ENCODE measurements around the gene DLGAP1.

Gene DLGAP1

DNA sequence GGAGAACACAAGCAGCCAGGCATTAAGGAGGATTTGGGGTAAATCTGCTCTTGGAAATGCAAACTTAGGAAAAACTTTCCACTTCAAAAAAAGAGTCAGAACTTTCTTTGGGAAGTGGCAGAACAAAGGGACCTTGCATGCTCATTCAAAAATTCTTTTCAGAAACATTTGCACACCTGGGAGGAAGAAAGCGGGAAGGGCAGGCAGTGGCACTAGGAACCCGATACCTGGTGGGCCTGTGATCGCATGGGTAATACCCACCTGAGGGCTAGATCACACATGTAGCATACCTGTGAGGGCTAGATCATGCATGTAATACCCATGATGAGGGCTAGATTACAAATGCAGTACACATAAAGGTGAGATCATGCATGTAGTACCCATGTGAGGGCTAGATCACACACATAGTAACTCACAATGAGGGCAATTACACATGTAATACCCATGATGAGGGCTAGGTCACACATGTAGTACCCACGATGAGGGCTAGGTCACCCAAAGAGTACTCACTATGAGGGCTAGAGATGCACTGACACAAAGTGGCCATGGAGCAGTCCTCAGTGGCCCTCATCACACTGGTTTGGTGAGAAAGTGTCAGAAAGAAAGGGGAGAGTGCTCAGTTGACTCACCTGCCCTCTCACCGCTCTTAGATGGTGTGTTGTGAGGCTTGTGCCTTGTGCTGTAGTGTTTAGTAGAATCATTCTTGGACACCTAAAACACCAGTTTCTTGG, 212.5 kb downstream of the DLGAP1 start:
- DNase-seq (ENCODE audit: low spot score) (no peak), FAIRE-seq (no peak)

DNA sequence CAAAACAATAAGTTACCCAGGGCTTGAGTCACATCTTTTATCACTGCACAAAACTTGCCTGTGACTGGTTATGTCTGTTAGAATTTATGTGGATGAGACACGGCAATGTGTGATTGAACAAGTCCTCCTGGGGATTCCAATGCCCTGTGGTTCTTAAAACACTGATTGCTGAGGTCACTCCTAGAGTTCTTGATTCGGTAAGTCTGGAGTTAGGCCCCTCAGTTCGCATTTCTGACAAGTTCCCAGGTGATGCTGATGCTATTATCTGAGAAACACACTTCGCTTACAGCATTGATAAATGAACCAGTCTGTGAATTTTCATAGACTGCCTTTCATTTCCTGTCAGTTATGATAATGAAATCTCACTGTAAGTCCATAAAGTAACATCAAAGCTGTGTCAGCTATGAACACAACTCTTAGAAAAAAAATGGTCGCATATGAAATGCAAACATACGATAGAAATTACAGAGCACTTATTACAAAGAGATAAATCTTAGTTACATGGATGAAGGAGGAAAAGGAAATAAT, 214.0 kb downstream of the DLGAP1 start:
- FAIRE-seq (no peak), DNase-seq (ENCODE audit: low spot score) (no peak)

DNA sequence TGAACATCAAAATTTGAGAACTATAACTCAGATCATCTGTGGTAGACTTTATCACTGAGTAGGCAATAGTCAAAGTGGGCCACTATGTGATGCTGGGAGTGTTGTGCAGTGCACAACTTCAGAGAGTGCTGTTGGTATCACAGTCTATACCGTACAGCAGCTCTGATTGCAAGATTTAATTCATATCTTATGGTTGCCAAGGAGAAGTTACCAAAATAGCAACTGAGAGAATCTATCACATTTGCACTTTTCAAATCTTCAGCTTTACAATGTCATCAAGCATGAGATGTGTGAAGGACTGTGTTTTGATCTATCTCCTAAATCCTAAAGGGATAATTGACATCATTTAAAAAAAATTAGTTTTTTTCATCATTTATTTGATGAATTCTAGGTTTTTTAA, 216.1 kb downstream of the DLGAP1 start:
- DNase-seq (ENCODE audit: low spot score), result no peak
- FAIRE-seq, result no peak

DNA sequence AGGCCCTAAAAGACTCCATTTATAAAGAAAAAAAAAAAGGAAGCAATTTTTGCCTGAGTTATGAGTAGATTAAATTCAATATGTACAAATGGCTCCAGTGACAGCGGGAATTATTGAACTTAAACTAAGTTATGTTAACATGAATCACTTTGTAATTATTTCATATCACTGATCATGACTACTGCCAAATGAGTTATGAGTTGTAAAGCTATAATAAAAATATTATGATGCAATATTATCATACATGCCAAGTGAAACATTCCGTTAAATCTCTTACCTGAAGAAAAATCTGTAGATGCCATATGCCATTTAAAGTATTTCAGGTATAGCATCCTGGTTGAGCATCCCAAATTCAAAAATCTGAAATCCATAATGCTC, 217.5 kb downstream of the DLGAP1 start:
- DNase-seq (ENCODE audit: low spot score), result no peak
- FAIRE-seq, result no peak

DNA sequence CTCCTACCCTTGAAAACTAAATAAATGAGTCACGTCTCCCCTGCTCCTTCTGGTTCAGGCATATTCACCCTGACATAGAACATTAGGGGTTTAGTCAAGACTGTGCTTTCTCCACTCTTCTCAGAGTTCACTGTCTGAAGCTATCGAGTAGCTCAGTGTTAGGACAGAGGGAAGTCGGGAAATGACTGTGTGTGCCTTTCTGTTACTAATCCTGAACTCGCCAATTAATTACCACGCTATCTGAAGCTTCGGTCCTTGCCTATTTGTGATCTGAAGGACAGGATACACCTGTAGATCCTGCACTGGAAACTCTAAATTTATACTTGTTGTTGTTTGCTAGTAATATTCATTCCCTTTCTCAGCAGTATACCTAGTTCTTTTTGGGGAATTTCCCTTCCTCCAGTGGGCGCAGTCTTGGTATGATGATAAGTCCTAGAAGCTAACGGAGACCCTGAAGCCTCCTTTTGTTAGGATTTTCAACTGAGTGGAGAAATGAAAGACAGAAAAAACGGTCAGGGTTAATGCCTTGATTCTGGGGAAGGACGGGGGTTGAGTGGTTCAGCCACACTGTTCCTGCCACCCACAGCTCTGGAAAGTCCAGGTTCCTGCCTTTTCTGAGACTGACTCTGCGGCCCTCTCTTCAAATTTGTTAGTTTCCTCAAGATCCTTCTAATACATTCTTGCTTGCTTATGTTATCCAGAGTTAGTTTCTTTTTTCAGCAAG, 218.0 kb downstream of the DLGAP1 start:
- FAIRE-seq (no peak), DNase-seq (ENCODE audit: low spot score) (no peak)

DNA sequence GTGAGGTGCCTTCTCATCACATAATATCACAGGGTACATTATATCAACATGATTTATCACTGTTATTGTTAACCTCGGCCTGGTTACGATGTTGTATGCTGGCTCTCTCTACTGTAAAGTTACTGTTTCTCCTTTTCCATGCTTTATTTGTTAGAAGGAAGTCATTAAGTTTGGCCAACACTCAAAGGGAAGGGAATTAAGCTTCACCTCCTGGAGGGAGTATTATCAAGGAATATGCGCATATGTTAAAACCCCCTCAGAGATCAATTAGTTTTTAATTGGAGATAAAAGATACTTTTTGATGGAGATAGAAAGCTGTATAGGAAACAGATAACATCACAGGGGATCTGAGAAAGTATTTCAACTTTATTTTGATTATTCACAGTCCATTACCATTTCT, 221.6 kb downstream of the DLGAP1 start:
- FAIRE-seq, result no peak

DNA sequence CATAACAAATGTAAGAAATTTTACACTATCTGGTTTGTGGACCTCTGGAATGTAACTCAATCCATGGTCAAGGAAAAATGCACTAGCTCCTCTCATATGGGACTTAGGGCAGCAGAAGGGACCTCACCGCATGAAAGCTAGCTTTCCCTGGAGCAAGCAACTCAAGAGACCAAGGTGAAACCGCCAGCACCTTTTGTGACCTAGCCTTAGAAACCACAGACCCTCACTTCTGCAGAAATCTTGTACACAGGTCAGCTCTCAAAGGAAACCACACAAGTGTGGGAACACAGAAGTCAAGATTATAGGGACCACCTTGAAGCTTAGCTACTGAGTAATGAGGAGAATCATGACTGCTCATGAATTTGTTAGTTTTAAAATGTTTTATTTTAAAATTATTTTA, 222.5 kb downstream of the DLGAP1 start:
- DNase-seq (ENCODE audit: low spot score), result no peak
- FAIRE-seq, result no peak

More for the DNA sequence above, 221.6 kb downstream of the DLGAP1 start:
- no peak for DNase-seq (ENCODE audit: low spot score)

DNA sequence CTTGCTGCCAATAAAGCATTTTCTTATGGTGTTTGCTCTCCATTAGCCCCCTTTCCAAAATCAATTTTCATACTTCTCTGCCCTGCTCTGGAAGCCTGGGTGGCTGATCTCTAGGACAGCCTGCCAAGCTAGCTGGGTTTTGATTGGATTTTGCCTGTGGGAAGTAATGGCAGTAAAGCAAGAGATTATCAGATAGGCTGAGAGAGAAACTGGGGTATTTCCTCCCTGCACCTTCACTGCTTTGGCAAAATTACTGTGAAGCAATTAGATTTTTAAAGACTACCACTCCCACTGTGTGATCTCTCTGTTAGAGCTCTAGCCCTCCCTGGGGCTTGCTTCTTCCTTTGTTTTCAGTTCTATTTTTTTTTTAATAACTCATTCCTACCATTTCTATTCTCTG, 223.8 kb downstream of the DLGAP1 start:
- FAIRE-seq, result no peak
- DNase-seq (ENCODE audit: low spot score), result no peak

DNA sequence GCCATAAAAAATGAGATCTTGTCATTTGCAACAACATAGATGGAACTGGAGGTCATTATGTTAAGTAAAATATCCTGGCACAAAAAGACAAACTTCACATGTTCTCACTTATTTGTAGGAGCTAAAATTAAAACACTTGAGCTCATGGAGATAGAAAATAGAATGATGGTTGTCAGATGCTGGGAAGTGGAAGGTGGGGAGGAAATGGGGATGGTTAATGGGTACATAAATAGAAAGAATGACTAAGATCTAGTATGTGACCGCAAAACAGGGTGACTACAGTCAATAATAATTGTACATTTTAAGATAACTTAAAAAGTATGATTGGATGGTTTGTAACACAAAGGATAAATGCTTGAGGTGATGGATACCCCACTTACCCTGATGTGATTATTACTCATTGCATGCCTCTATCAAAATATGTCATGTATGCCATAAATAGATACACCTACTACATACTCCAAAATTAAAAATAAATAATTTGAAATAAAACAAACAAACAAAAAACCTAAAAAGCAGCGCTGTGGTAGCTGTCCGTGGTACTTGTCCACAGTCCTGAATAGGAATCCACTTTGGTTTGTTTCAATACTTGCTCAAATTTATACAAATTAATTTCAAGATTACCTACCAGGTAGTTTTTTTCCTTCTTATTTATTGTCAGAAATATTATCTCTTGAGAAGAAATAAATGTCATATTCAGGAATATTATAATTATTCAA, 224.5 kb downstream of the DLGAP1 start:
- DNase-seq (ENCODE audit: low spot score), result no peak
- FAIRE-seq, result no peak

DNA sequence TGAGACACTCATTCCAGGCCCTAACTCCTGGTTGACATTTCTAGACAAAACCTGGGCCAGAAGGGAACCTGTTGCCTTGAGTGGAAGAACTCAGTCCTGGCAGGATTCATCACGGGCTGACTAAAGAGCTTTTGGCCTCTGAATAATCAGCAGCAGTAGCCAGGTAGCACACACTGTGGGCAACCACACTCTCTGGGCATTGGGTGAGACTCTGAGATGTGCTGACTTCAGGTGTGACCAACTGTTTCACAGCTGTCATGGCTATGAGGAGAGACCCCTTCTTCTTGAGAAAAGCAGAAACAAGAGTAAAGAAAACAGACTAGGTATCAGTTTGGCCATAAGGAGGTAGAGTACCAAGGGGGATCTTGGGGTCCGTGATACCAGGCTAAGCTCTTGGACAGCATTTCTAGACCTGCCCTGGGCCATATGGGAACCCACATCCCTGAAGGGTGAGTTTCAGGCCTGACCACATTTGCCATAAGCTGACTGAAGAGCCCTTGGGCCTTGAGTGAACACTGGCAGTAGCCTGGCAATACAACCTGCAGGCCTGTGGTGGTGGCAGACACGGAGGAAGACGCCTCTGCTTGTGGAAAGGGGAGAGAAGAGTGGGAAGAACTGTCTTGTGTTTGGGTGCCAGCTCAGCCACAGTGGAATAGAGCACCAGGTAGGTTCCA, 230.9 kb downstream of the DLGAP1 start:
- FAIRE-seq, result no peak

DNA sequence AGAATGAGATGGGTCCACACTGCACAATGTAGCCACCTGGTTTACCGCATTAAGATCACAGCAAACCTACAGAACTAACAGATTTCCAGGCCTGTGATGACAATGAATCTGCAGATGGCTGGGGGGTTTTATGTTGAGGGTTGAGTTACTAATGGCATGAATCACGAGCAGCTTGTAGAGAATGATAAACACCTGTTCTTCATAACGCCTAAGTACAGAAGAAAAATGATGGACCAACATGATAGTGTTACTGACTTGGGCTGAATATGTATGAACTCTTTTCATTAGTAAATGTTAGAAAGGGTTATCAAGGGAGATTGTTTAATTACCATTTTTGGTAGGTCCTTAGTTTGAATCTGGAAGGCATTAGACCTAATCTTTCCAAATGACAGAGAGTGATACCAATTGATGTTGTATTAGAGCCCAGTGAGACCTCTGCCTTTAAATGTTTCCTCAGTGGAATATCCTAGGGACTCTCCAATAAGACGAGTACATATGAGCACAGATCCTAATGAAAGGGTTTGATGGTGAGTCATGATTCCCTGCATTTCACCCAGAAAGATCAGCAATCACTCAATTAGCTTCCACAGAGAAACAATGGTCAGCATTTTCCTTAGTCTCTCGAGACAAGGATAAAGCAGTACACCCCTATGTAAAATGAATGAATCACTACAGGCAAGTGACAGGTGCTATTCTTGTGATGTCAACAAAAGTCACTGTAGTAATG, 243.8 kb downstream of the DLGAP1 start:
- DNase-seq (ENCODE audit: low spot score) (no peak), FAIRE-seq (no peak)

More for the DNA sequence above, 230.9 kb downstream of the DLGAP1 start:
- no peak for DNase-seq (ENCODE audit: low spot score)

DNA sequence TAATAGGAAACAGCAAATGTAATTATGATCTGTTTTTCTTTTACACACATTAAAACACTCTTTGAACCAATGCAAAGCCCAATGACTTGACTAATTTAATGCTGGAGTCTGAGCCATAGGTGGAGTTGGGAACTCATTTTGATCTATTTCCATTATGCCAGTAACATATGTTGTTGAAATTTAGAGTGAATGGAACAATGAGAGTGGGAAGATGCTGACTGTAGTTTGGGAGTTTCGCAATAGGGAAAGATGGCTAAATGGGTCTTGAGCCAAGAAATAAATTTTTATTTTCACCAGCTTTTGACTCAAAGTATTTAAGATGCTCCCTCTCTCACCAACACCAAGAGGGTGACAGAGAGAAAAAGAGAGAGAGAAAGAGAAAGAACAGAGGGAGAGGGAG, 246.7 kb downstream of the DLGAP1 start:
- FAIRE-seq, result no peak
- DNase-seq (ENCODE audit: low spot score), result no peak

DNA sequence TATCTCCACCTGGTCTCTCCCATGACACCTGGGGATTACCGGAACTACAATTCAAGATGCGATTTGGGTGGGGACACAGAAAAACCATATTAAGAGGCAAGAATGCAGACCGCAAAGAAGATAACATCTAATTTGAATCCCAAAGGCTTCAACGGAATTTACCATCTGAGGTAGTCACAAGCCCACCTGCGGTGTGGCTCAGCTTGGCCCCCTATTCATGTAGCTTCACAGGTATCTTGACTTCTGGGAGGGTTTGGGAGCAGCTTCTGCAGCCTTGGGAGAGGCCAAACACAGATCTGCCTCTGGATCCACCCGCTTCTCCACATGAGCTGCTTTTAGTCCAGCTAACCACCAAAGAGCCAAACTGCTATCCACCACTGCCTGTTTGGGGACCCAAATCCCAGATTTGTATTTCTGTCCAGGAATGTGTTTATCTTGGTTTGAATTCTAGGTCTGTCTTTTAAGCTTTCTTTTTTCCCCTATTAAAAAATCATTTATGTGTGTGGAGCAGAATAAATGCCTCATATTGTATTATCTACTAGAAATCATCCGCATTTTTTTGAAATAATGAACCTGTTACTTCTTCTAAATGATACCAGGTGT, 247.6 kb downstream of the DLGAP1 start:
- no peak for FAIRE-seq

DNA sequence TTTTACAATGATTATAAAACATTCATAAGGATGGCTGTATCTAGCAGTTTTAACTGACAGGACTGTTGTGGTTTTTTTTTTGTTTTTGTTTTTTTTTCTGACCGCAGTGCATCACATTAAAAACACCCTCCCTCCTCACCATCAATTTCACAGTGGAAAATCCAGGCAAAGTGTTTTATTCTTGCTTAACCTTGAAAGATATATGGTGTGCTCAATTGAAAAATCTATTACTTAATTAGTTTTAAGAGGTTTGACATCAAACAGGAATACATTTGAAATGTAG, 250.7 kb downstream of the DLGAP1 start:
- FAIRE-seq, result no peak
- DNase-seq (ENCODE audit: low spot score), result no peak

More for the DNA sequence above, 247.6 kb downstream of the DLGAP1 start:
- no peak for DNase-seq (ENCODE audit: low spot score)

DNA sequence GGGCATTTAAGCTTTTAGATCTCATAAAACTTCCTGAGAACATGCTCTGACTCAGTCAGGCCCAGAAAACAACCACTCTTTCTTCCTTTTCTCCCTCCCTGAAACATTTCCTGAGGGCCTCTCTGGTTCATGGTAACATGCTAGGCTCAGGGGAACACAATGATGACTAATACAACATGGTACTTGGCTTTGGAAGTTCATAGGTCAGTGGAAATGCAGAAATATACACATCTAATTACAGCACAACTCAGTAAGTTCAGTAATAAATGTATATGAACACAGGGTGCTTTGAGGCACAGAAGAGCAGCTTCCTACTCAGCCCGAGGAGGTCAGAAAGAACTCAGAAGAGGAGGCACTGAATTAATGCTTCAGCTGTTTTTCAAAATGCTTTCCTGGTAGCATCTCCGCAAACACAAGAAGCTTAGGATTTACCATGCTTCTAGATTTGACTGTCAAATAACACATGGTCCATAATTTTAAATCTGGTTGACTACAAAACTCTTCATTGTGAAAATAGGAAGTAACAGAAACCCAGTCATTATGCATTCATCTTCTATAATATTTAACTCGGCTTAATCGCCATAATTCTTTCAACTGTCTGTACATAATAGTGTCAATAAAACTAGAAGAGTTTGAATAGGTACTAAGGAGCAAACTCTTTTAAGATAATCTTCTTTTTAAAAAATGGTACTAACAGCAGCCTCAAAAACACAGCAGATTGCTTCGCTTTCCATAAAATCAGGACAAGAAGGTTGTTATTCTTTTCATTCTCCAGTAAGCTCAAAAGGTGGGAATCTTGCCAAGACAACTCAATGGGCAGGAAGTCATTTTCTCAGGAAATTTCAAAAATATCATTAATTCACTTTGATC, 251.3 kb downstream of the DLGAP1 start:
- DNase-seq (ENCODE audit: low spot score) (no peak), FAIRE-seq (no peak)

DNA sequence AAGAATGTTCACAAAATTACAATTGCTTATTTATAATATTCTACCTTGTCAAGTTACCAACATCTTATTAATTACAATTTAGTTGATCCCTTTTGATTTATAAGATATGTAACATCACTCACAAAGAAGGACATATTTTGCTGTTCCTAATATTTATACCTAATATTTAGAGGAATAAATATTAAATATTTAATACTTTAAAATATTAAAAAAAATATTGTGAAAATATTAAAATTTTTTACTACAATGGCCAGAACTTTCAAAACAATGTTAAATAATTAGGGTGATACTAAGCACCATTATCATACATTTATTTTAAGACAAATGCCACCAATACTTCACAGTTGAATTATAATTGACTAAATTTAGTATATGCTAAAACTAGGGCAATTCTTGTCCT, 254.7 kb downstream of the DLGAP1 start:
- DNase-seq (ENCODE audit: low spot score), result no peak
- FAIRE-seq, result no peak

DNA sequence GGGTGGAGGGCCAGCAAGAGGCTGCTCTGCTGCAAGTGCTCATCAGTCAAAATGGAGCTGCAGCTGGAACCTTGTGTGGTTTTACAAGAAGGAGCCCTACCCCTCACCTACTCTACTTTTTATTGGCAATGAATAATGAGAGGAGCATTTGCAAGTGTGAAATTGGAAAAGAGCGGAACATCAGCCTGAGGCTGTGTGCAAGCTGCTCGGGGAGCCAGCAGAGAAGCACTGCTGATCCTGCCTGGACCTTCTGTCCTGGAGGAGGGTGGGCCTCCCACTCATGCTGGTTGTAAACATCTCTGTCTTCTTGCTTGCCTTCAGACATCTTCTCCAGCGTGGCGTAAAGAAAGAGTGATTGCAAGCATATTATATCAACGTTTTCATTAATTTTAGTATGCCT, 256.2 kb downstream of the DLGAP1 start:
- no peak for FAIRE-seq
- DNase-seq (ENCODE audit: low spot score), result no peak

DNA sequence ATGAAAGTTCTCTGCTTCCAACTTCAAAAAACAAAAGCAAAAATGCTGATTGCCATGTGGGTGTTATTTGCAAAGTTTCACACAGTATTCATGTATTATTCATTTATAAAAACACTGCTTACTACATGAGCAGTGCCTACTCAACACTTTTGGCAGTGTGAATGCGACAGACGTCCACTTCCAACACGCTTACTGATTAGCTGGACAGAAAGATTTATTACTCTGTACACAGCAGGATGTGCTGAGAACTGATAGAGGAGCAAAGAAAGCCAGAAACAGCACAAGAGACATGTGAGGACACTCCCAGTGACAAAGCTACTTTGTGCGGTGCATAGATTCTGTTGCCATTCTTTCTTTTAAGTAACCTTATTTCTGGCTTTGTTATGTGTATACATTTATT, 258.8 kb downstream of the DLGAP1 start:
- DNase-seq (ENCODE audit: low spot score), result no peak
- no peak for FAIRE-seq

DNA sequence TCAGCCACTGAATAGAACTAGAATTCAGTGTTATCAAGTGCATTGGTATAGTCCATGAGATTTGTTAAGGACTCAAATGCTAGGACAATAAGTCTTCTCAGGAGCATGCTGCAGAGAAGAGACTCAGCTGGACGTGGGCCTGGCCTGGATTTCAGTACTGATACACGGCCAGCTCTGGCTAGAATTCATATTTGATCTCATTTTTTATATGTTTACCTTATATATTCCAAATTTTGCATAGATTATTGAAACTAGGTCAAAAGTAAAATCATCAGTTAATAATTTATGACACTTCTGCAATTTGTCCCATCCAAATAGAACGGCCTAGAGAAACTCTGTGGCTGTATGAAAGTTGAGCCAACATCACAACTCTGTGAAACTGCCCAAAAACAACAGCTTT, 262.0 kb downstream of the DLGAP1 start:
- FAIRE-seq, result no peak
- no peak for DNase-seq (ENCODE audit: low spot score)
